ENCODE measurements around the gene RNF223. TPM values are rescaled to one million over a fixed set of nuclear protein-coding genes. Genes with fewer than 3 reads are reported as not detected.
A peak's percentile ranks its signal among the peaks of the same experiment; 100 is the strongest.

RNF223 gene
- total RNA-seq, 1 donor from 2014 or later = not detected

- H3K36me3 ChIP-seq = no peaks in the 10 kb centered on the region
- no peaks in the 10 kb centered on the region for H4K20me1 ChIP-seq (ENCODE audit: low read depth)
- H3K27me3 Mint-ChIP-seq (ENCODE audit: insufficient read depth, low read depth) = peaks cover 5% of the 10 kb centered on the region
- no peaks in the 10 kb centered on the region for H3K4me1 ChIP-seq
- peak overlapping the region; percentile 59 for H3K4me3 Mint-ChIP-seq
- no peak for DNase-seq (ENCODE audit: low spot score)
- H3F3A ChIP-seq (ENCODE audit: low read depth) = no peaks in the 10 kb centered on the region
- H3K27ac ChIP-seq = no peak overlapping the region
- no peaks in the 10 kb centered on the region for H3K9me3 ChIP-seq (ENCODE audit: low read depth)
- H3K79me2 ChIP-seq (ENCODE audit: low read depth) = no peaks in the 10 kb centered on the region
- no peaks in the 10 kb centered on the region for H3K27me3 ChIP-seq
- H3K4me2 ChIP-seq = no peak overlapping the region
- H3K27ac Mint-ChIP-seq = peak overlapping the region; percentile 88
- H2AFZ ChIP-seq (replicated peaks) = no peak overlapping the region
- H3K4me3 ChIP-seq = no peak overlapping the region
- no peak overlapping the region for H3K9ac ChIP-seq
- H3K4me1 Mint-ChIP-seq = no peaks in the 10 kb centered on the region
- H3K9me3 Mint-ChIP-seq = no peaks in the 10 kb centered on the region
- H3K36me3 Mint-ChIP-seq = peaks cover 2% of the 10 kb centered on the region
- no peak for TF ChIP-seq CTCF (IDR thresholded peaks at IDR 0.05)
- TF ChIP-seq EZH2 (IDR thresholded peaks at IDR 0.05) = no peak
- TF ChIP-seq EZH2phosphoT487 (IDR thresholded peaks at IDR 0.05) = no peak
Observed at GRCh38 chr1:1085911-1086841, 12.1 kb upstream of the RNF223 start.

- Mint-ChIP-seq H3K27me3 (ENCODE audit: insufficient read depth, low read depth) (peaks cover 5% of the 10 kb centered on the region), H3K36me3 (peaks cover 2% of the 10 kb centered on the region), H3K4me3 (no peak overlapping the region), H3K9me3 (no peaks in the 10 kb centered on the region), H3K4me1 (no peaks in the 10 kb centered on the region), H3K27ac (no peak overlapping the region)
- H3K4me3 ChIP-seq = no peak overlapping the region
- peaks cover 1% of the 10 kb centered on the region for H3F3A ChIP-seq (ENCODE audit: low read depth)
- H2AFZ ChIP-seq (replicated peaks) = no peak overlapping the region
- no peak for DNase-seq (ENCODE audit: low spot score)
- TF ChIP-seq CTCF (IDR thresholded peaks at IDR 0.05) (no peak), EZH2phosphoT487 (IDR thresholded peaks at IDR 0.05) (no peak), EZH2 (IDR thresholded peaks at IDR 0.05) (no peak)
- H4K20me1 ChIP-seq (ENCODE audit: low read depth) = no peaks in the 10 kb centered on the region
- no peak overlapping the region for H3K4me2 ChIP-seq
- no peaks in the 10 kb centered on the region for H3K79me2 ChIP-seq (ENCODE audit: low read depth)
- H3K27me3 ChIP-seq = no peaks in the 10 kb centered on the region
- no peaks in the 10 kb centered on the region for H3K9me3 ChIP-seq (ENCODE audit: low read depth)
- no peak overlapping the region for H3K9ac ChIP-seq
- no peaks in the 10 kb centered on the region for H3K4me1 ChIP-seq
- no peak overlapping the region for H3K27ac ChIP-seq
- H3K36me3 ChIP-seq = no peaks in the 10 kb centered on the region
Observed at GRCh38 chr1:1085171-1085841, 11.2 kb upstream of the RNF223 start.

- Histone ChIP-seq H4K20me1 (ENCODE audit: low read depth) (no peaks in the 10 kb centered on the region), H2AFZ (replicated peaks) (no peak overlapping the region), H3K27ac (no peak overlapping the region), H3K4me3 (no peak overlapping the region), H3K9me3 (ENCODE audit: low read depth) (no peaks in the 10 kb centered on the region), H3F3A (ENCODE audit: low read depth) (peaks cover 7% of the 10 kb centered on the region), H3K4me2 (no peak overlapping the region), H3K9ac (no peak overlapping the region), H3K4me1 (peaks cover 4% of the 10 kb centered on the region), H3K79me2 (ENCODE audit: low read depth) (no peaks in the 10 kb centered on the region), H3K36me3 (no peaks in the 10 kb centered on the region), H3K27me3 (peaks cover 3% of the 10 kb centered on the region)
- no peaks in the 10 kb centered on the region for H3K4me1 Mint-ChIP-seq
- no peak overlapping the region for H3K4me3 Mint-ChIP-seq
- H3K27ac Mint-ChIP-seq = no peak overlapping the region
- DNase-seq (ENCODE audit: low spot score) = no peak
- H3K36me3 Mint-ChIP-seq = peaks cover 2% of the 10 kb centered on the region
- H3K9me3 Mint-ChIP-seq = no peaks in the 10 kb centered on the region
- TF ChIP-seq EZH2 (IDR thresholded peaks at IDR 0.05) (no peak), EZH2phosphoT487 (IDR thresholded peaks at IDR 0.05) (no peak), CTCF (IDR thresholded peaks at IDR 0.05) (no peak)
- peaks cover 5% of the 10 kb centered on the region for H3K27me3 Mint-ChIP-seq (ENCODE audit: insufficient read depth, low read depth)
Observed at GRCh38 chr1:1084372-1085170, 10.5 kb upstream of the RNF223 start.

Data from neural progenitor cell (in vitro differentiated cells).